Heart right ventricle (tissue), 16 donors: ENCODE results near the gene C9orf78. TPM values are rescaled to one million over a fixed set of nuclear protein-coding genes. Genes with fewer than 3 reads are reported as not detected.

Experiments used
- ATAC-seq, 8 donors: fragments of 200-7000 bp; cut with Tn5 transposase; one replicate each; pipeline ENCODE4 v1.9.1; 2020; ENCODE audit warnings: mild to moderate bottlenecking in 8 of 8, moderate library complexity in 8 of 8, moderate number of reproducible peaks in 1 of 8
- DNase-seq, 2 donors: peaks; one replicate each; pipeline ENCODE4 v3.0.0-alpha.2; 2020
- H3K27ac ChIP-seq, 10 donors: fragments of 200-600 bp; sonication (generic) in 2 of 10; one replicate each; pipeline versions ENCODE4 v1.5.0 to v1.8.0; 2020 to 2022; ENCODE audit warnings: mild to moderate bottlenecking in 3 of 10
- H3K27me3 ChIP-seq, 7 donors: fragments of 200-600 bp; one replicate each; pipeline ENCODE4 v1.8.0; 2021 to 2022; ENCODE audit warnings: mild to moderate bottlenecking in 2 of 7
- H3K36me3 ChIP-seq, 9 donors: fragments of 200-600 bp; sonication (generic) in 1 of 9; one replicate each; pipeline versions ENCODE4 v1.5.0 to v1.8.0; 2020 to 2022; ENCODE audit warnings: mild to moderate bottlenecking in 2 of 9
- H3K4me1 ChIP-seq, 9 donors: fragments of 200-600 bp; sonication (generic) in 1 of 9; one replicate each; pipeline versions ENCODE4 v1.5.0 to v1.8.0; 2020 to 2022; ENCODE audit warnings: mild to moderate bottlenecking in 4 of 9
- H3K4me3 ChIP-seq, 10 donors: fragments of 200-600 bp; sonication (generic) in 2 of 10; one replicate each; pipeline versions ENCODE4 v1.5.0 to v1.8.0; 2020 to 2022; ENCODE audit warnings: mild to moderate bottlenecking in 7 of 10, moderate library complexity in 2 of 10
- H3K9me3 ChIP-seq, 11 donors: fragments of 200-600 bp in 10 of 11; sonication (generic) in 2 of 11; one replicate each; pipeline versions ENCODE4 v1.5.0 to v1.8.0; 2013 to 2022; ENCODE audit warnings: mild to moderate bottlenecking in 2 of 11, control low read depth in 1 of 11, moderate library complexity in 1 of 11
- CTCF ChIP-seq, 9 donors: fragments of 200-600 bp; sonication (generic) in 2 of 9; IDR thresholded peaks; one replicate each; pipeline versions ENCODE4 v1.5.0 to v1.8.0; 2021 to 2022; ENCODE audit warnings: antibody characterized with exemption in 9 of 9, mild to moderate bottlenecking in 5 of 9, moderate library complexity in 1 of 9
- WGBS, 2 donors: extraction: QIAGEN DNeasy Blood & Tissue Kit; methylation state at CpG; one replicate each; pipeline ENCODE4 v1.1.7; 2013; ENCODE audit warnings: inconsistent platforms in 1 of 2; 5-methylcytosine and 5-hydroxymethylcytosine counted together
- intact Hi-C, 10 donors: fragments of 100-400 bp; cut with DNase I; formaldehyde crosslinking; loops; one replicate each; pipeline versions ENCODE4 v1.11.1 to v1.14.2; 2022
- polyA plus RNA-seq, 2 donors: library from polyadenylated mRNA; stranded (reverse); fragments of 200-250 nt; gene quantifications; one replicate each; pipeline ENCODE4 v1.2.3, GENCODE V29; 2013
- total RNA-seq, 10 donors: library from RNA; stranded (reverse); fragmentation: NEBNext Ultra II Directional in 3 of 10; extraction: Animal tissue kit (Norgen Biotek cat#: 25700) in 3 of 10; gene quantifications; one replicate each; pipeline versions ENCODE4 v1.2.1 to v1.2.4, GENCODE V29; 2021 to 2023
- donor health status: Arrhythmogenic right ventricular cardiomyopathy.
- donor health status: ischemic (EF 13 %, LVEDD 7.1; RV severe dilation, severe dysfunction).
- donor health status: healthy with polysubstance abuse.
- donor health status: DM: no; HTN: yes; CAD: no.
- donor health status: DM: no; HTN: no; CAD: no.
- donor health status: ischemic (EF 25% LVEDD 6.9; RV normal size, moderate dysfunction).
- donor health status: ischemic (EF 25% LVEDD 5.7; RV mildly dilated, moderate dysfunction).
- donor health status: healthy.
- donor health status: DM: yes; HTN: yes; CAD: no.
- donor health status: Ischemic cardiomyopathy.
- donor health status: ischemic (EF 35%, LVEDD 5.7; RV mildly dilated, moderate dysfunction).
- donor health status: nonischemic (EF 11% LVEDD 7.7; RV severe dilation, severe dysfunction).
- donor health status: DM: yes; HTN: yes; CAD: no.
- donor health status: PGD.
- donor health status: ischemic (EF 29% LVEDD 5.4; RV normal size, mild dysfunction).
- donor health status: nonischemic (EF 23%, LVEDD 6.1; RV moderate dilation, normal function).

The C9orf78 gene
- total and polyA plus RNA-seq, 12 donors, result 25.7 to 66.2 (median 30.7) TPM

- Histone ChIP-seq H3K4me3 (no peak overlapping the region), H3K36me3 (peaks cover 0 to 45% (median 0%) of the 10 kb centered on the region in 9 donors), H3K9me3 (no peaks in the 10 kb centered on the region), H3K4me1 (no peaks in the 10 kb centered on the region), H3K27me3 (no peaks in the 10 kb centered on the region), H3K27ac (peak overlapping the region in 1 of 10 donors; percentile 26)
- ATAC-seq (no peak), DNase-seq (no peak)
- no peak for TF ChIP-seq CTCF (IDR thresholded peaks at IDR 0.05)
- intact Hi-C loops, result no loop called here
- WGBS, 2 donors, result 93 to 97% methylated on average over 7 of the region's 7 CpGs
Measured at GRCh38 chr9:129876815-129877214, 41.7 kb upstream of the C9orf78 start.

GRCh38 chr9:129875687-129876395 is 40.8 kb upstream of the C9orf78 start:
- Histone ChIP-seq H3K9me3 (no peaks in the 10 kb centered on the region), H3K36me3 (peaks cover 0 to 45% (median 0%) of the 10 kb centered on the region in 9 donors), H3K4me3 (no peak overlapping the region), H3K4me1 (no peaks in the 10 kb centered on the region), H3K27ac (no peak overlapping the region), H3K27me3 (no peaks in the 10 kb centered on the region)
- WGBS, 2 donors, result 92 to 93% methylated on average over 26 to 27 of the region's 27 CpGs
- ATAC-seq (peak in 2 of 8 donors; percentile 31 to 40), DNase-seq (no peak)
- intact Hi-C loops, result no loop called here
- TF ChIP-seq CTCF (IDR thresholded peaks at IDR 0.05), result no peak

- DNase-seq (no peak), ATAC-seq (no peak)
- 90 to 91% methylated on average over 23 of the region's 23 CpGs for WGBS, 2 donors
- Histone ChIP-seq H3K27me3 (no peaks in the 10 kb centered on the region), H3K4me1 (no peaks in the 10 kb centered on the region), H3K36me3 (peaks cover 0 to 45% (median 0%) of the 10 kb centered on the region in 9 donors), H3K27ac (no peak overlapping the region), H3K9me3 (no peaks in the 10 kb centered on the region), H3K4me3 (no peak overlapping the region)
- TF ChIP-seq CTCF (IDR thresholded peaks at IDR 0.05), result no peak
- intact Hi-C loops, result no loop called here
Measured at GRCh38 chr9:129875181-129875611, 40.1 kb upstream of the C9orf78 start.

- H3K4me1 ChIP-seq, result peaks cover 0 to 5% (median 0%) of the 10 kb centered on the region in 9 donors
- no peak for ATAC-seq
Measured at GRCh38 chr9:129874261-129875101, 39.4 kb upstream of the C9orf78 start.

More at GRCh38 chr9:129874261-129875101, 39.4 kb upstream of the C9orf78 start:
- no peak overlapping the region for H3K4me3 ChIP-seq
- H3K36me3 ChIP-seq, result peaks cover 0 to 45% (median 0%) of the 10 kb centered on the region in 9 donors
- intact Hi-C loops, result no loop called here
- no peak for TF ChIP-seq CTCF (IDR thresholded peaks at IDR 0.05)
- 88 to 93% methylated on average over 38 of the region's 38 CpGs for WGBS, 2 donors
- H3K27me3 ChIP-seq, result no peaks in the 10 kb centered on the region
- H3K9me3 ChIP-seq, result no peaks in the 10 kb centered on the region
- H3K27ac ChIP-seq, result no peak overlapping the region
- DNase-seq, result no peak
